NCI-H2196 (cell line): ENCODE measurements around the gene BRD4.
"Not testable (repeated sequence)": the region's sequence is repeated elsewhere in the genome, so short reads cannot be mapped to it uniquely, and the experiment has no call there.

Source experiments
- DNase-seq: peaks from one replicate; lab custom pipeline; 2025; ENCODE audit not compliant: unreplicated experiment; lab: John Stamatoyannopoulos, UW

The BRD4 gene

DNA sequence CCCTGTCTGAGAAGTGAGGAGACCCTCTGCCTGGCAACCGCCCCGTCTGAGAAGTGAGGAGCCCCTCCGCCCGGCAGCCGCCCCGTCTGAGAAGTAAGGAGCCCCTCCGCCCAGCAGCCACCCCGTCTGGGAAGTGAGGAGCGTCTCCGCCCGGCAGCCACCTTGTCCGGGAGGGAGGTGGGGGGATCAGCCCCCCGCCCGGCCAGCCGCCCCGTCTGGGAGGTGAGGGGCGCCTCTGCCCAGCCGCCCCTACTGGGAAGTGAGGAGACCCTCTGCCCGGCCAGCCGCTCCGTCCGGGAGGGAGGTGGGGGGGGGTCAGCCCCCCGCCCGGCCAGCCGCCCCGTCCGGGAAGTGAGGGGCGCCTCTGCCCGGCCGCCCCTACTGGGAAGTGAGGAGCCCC, 30.7 kb upstream of the BRD4 start:
- DNase-seq = not testable (repeated sequence)

DNA sequence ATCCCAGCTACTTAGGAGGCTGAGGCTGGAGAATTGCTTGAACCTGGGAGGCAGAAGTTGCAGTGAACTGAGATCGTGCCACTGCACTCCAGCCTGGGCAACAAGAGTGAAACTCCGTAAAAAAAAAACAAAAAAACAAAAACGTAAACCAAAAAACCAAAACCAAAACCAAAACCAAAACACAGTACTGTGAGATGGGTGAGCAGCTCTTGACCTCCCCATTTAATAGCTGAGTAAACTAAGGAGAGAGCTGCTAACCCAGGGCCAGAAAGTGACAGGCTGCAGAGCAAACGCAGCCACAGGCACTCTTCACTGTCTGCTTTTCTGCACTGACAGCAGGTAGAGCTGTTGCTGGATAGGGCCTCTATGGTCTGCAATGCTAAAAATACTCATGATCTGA, 27.7 kb upstream of the BRD4 start:
- not testable (repeated sequence) for DNase-seq

DNA sequence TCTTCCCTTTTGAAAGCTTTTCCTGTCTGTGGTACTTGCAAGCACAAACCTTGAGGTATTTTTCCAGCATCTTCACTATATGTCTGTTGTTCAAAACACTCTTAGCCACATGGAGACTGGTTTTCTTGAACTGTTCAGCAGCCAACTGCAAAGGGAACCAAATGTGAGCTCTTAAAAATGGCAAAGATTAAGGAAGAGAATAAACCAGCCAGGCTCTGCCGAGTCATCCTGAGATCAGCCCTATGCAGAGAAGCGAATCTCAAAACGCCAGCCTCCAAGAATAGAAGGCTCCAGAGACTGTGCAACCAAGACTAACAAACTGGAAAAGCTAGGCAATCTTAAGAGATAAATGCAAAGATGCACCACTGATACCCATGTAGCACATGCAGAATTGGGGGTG, 26.6 kb upstream of the BRD4 start:
- DNase-seq = no peak

DNA sequence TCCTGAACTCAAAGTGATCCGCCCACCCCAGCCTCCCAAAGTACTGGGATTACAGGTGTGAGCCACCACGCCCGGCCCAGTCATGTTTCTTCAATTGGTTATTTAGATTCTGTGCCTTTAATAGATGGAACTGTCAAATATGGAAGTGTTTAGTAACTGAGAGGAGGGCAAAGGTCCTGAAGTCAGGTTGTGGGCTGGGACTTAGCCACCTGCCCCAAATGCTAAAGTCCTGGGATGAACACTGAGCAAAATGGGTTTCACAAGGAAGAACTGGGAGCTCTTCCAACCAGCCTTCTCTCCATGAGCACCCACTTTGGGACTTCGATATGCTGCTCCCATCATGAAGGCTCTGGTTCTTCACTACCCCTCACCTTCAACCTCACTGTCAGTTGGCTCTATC, 25.6 kb upstream of the BRD4 start:
- DNase-seq = no peak

DNA sequence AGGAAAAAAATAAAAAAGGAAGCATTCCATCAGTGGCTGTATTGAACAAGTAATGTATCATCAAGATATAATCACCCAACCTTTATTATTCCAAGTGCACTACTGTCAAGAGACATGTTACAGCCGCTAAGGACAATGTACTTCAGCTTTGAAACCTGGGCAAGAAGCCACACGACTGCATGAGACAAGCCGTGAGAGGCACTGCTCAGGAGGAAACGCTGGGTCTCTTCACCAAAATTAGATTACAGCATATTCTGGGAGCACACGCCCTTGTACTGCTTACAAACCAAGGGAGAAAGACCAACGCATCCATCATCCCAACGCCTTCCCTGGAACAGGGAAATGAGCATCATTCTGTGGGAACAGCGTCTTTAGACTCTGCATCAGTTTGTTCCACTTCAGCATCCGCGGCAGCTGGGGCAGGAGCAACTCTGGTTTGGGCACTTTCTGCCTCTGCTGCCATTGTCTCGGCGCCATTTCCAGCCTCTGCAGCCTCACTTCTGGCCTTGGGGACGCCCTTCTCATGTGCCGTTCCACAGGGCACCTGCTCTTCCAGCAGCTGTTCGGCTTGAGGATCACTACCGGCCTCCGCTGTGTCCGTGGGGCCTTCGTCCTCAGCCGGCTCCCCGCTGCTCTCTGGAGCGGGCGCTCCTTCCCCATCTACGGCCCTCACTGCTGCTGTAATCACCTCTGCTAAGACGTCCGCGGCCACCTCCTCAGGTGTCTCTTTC, 22.4 kb upstream of the BRD4 start:
- DNase-seq = no peak

DNA sequence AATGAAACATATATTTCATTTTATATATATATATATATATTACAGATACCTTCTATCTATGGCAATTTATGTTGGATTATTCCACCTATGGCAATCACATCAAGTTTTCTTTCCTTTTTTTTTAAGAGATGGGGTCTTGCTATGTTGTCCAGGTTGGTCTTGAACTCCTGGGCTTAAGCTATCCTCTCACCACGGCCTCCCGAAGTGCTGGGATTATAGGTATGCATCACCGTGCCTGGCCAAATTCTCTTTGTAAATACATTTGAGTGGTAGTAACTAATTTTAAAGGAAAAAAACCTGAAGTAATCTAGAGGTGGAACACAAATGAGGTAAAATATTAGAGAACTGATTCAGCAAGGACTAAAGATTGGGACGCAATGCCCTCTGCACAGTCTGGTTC, 21.6 kb upstream of the BRD4 start:
- DNase-seq = no peak

DNA sequence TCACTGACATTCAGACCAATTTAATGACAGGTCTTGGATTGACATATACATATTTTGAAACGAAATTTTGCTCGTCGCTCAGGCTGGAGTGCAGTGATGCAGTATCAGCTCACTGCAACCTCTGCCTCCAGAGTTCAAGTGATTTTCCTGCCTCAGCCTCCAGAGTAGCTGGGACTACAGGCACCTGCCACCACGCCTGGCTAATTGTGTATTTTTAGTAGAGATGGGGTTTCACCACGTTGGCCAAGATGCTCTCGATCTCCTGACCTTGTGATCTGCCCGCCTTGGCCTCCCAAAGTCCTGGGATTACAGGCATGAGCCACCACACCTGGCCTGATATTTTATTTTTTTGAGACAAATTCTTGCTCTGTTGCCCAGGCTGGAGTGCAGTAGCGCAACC, 20.2 kb upstream of the BRD4 start:
- DNase-seq = not testable (repeated sequence)

DNA sequence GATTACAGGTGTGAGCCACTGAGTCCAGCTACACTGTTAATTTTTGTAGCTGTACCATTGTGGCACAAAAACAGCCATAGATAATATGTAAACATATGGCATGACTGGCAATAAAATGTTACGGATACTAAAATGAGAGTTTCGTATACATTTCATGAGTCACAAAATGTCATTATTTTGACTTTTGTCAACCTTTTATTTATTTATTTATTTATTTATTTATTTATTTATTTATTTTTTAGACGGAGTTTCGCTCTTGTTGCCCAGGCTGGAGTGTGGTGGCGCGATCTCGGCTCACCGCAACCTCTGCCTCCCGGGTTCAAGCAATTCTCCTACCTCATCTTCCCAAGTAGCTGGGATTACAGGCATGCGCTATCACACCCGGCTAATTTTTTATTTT, 9.0 kb upstream of the BRD4 start:
- not testable (repeated sequence) for DNase-seq

DNA sequence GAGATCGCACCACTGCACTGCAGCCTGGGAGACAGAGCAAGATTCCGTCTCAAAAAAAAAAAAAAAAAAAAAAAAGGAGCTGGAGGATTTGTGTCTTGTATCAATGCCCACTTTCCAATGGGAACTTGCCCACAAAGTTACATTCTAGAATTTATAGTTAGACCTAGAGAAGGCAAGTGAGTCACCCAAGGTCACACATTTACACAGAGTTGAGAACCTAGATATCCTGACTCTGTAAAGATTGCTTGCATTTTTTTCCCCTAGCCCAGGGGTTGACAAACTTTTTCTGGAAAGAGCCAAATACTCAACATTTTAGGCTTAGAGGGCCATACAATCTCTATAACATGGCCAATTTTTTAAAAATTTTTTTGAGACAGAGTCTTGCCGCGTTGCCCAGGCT, 7.7 kb upstream of the BRD4 start:
- no peak for DNase-seq

DNA sequence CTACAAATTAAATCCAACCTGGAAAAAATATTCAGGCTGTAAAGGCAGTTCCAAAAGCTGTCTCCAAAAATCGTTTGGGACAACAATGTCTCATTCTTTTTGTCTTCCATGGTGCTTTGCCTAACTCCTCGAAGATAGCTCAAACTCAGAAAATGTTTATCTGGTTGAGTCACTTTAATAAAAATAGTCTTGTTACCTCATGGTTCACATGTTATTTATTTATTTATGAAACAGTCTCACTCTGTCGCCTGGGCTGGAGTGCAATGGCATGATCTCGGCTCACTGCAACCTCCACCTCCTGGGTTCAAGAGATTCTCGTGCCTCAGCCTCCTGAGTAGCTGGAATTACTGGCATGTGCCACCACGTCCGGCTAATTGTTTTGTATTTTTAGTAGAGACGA, 4.9 kb upstream of the BRD4 start:
- no peak for DNase-seq

DNA sequence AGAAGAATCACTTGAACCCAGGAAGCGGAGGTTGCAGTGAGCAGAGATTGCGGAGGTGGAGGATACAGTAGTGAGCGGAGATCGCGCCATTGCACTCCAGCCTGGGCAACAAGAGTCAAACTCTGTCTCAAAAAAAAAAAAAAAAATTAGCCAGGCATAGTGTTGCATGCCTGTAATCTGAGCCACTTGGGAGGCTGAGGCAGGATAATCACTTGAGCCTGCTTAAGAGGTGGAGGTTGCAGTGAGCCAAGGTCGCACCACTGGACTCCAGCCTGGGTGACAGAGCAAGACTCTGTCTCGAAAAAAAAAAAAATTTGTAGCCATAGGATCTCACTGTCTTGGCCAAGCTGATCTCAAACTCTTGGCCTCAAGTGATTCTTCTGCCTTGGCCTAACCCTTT, 3.7 kb upstream of the BRD4 start:
- DNase-seq = not testable (repeated sequence)

DNA sequence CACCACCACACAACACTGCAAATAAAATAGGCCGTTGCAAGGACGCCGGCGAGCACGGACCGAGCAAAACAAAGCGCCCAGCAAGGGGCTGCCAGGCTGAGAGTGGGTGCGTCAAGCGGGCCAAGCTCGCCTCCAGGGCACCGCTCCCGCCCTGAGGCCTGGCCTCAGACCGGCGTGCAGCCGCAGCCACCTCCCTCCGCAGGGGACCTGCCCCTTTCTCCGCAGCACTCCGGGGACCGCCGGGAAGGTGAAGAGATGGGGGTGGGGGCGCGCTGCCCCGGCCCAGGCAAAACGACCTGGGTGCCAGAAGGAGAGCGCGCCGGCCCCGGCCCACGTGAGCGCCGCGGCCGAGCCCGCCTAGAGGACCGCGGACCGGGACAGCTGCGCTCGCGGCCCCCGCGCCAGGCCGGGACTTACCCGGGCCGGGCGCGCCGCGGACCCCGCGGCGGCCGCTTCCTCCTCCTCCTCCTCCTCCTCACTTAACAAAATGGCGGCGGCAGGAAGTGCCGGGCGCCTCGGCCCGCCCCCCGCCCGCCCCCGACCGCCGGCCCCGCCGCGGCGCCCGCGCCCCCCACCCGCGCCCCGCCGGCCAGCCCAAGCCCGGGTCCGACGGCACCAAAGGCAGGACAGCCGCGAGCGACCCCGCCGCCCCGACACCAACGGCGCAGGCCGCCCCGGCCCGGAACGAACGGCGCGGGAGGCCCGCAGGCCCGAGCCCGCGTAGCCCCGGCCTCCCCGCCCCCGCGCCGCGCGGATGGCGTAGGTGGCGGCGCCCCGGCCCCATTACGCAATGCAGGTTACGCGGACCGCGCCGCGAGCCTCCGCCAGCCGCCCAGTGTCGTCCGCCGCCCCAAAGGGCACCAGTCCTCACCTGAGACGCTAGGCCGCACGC, 674 bp downstream of the BRD4 start:
- DNase-seq = peak; percentile 40

DNA sequence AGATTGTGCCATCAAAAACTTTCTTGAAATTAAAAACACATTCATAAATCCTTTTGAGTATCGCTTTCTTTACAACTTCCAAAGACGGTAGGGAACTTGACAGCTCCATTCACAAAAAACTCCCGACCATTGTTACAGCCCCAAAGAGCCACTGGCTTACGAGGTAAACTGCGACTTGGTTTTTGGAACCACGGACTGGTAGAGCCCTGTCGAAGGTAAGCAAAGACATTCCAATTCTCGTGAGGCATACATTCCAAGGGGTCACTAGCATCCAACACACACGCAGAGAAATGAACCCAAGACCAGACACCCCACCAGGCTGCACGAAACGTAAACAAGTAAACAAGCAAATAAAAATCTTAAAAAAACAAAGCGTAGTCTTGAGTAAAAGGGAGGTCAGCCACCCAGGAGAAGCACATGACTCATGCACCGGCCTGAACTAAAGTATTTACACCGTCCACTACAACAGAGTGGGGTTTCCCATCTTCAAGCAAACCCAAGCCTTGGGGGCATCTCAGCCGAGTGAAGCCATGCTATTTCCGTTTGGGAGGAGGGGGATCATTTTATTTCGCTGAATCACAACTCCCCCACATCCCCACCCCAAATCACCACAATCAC, 1.4 kb downstream of the BRD4 start:
- no peak for DNase-seq

DNA sequence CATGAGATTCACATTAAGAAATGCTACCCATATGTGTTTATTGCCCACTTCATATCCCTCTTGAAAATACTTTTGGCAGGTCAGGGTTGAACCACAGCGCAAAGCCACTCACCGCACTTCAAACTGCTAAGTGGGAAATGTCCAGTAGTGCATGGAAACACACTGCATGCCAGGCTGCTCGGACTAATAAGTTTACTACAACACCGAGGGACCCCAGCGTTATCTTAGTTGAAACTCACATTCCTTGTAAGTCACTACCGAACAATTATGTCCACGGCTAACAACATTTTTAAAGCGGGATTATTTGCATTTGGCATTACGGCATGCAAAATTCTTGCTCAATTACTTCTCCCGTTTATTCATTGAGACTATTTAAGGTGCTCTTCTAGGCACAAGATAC, 4.0 kb downstream of the BRD4 start:
- no peak for DNase-seq

DNA sequence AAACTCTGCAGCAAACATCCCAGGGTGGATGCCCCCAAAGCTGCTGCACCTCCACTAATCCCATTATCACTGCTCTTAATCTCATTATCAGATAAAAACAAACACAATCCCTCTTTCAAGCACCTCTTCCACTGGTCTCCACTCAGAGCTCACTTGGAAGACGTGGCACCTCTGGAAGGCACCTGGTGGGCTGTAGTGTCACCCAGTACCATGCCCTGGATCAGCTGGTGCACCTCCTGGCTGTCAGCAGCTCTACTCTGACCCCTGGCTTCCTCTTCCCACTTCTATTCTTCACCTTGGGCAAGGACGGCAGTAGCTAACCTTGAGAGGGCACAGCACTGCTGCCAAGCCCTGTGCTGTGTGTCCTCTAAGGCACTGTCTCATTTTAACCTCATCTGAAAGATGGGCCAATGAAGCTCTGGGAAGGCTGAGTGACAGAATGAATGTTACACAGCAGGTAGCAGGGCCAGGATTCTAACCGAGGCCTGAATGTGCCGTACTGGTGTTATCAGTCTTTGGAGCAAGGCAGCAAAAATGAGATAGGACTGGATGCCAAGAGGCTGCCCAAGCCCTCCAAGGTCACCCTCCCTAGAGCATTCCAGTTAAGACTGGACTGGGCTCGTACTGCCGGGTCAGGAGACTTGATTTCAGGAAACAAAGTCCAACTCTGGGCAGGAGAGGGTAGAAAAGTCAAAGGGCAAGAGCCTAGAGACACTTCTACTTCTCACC, 7.4 kb downstream of the BRD4 start:
- DNase-seq = no peak

DNA sequence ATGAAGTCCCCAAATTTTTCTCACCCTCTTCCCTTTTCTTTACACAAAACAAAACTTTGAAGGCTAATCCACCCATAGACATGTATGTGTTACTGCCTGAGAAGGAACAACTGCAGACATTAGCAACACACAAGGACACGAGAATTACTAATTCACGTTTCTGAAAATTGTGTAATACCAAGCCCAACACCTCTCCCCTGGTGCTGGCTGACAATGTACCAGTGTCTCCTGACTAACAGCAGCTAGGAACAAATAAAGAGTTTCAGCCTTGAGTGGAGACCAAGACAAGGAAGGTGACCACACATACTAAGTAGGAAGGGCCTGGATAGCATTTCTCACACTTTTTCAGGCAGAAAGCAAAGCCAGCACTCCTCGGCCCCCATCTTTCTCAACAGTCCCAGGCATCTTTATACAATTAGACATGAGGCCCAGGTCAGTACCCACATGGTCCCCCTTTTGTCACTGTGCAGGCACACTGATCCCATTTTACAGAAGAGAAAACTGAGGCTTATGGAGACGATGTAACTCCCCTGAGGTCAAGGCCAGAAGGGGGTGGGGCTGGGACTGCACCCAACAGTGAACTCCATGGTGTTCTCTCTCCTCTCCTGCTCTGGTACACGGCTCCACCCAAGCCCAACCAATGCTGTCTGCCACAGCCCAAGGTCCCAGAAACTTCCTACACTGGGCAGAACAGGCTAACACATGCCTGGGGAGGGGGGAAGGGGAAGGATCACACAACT, 8.7 kb downstream of the BRD4 start:
- no peak for DNase-seq

DNA sequence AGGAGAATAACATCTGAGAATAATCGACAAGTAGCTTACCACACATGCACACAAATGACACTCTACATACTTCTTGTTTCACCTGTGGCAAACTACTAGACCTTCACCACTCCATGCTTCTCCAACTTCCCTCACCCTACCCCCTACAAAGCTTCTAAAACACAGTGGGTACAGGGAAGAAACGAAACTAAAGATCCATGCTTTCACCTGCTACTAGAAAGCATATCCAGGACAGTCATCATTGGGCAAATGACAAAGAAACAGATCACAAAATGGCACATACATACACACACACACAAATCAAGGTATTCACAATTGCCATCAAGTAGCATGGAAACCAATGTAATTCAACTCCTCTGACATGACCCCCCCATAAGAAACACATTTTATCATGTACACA, 10.6 kb downstream of the BRD4 start:
- DNase-seq = no peak

DNA sequence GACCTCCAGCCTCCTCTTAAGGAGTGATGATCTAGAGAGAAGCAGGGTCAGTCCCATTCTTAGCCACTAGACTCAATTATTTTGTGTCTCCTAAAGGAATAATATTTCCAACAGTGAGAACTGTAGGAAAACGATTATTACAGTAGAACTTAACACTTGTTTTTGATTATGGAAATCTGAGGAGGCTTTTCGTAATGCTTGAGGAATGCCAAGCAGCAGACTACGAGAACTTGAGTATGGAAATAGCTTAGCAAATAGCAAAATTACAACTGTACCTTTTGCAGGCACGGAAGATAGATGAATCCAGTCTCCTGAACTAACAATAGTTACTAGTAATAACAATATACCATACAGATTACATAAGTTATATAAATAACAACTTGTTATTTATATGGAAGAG, 12.2 kb downstream of the BRD4 start:
- DNase-seq = no peak

DNA sequence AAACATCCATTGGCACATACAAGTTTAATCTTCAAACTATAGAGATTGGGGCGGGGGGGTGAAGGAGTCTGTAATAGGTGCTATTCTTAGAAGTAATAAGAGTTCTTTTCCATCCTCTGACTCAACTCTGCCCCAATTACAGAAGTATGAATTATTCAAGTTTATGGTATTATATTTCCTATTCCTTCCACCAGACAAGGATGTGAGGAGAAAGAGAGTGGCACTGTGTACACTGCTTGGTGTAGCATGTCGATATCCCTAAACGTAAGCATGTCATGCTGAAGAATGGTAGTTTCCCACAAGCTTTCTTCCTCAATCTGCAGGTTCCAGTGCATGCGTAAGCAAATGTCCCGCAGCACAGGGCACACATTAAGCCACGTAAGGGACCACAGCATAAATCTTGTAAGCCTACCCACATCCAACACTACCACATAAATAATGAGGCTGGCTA, 14.1 kb downstream of the BRD4 start:
- no peak for DNase-seq

DNA sequence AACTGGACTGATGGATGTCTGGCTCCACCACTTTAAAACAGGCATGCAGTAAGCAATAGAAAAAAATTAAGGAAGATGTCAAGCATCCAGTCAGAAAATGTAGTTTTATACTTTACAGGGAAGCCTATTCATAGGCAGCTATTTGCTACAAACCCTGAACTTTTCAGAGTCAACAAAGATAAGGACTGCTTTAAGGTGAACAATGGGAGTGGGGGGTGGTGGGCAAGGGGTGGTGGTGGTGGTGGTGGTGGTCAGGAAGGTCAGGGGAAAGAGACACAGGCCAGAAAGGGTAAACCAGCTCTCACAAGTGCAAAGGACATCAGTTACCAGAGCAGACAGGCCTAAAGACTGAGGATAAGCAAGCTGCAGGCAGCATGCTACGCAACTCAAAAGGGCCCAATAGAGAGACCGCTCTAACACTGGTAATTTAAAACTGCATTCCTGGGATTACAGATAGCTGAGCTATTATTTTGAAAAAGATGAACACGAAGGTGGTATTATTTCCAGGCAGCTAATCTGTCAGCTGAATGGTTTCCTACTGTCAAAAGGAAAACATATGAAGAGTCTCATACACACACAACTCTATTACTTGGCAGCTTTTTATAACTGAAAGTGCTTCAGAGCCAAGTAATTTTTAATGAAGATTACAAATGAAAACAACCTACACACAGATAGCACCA, 14.8 kb downstream of the BRD4 start:
- DNase-seq = no peak
